Activated T-cell treated with anti-CD3 and anti-CD28 coated beads, Interleukin-2, amount 50 U/mL, for 72 hours (primary cell): ENCODE measurements around the gene SMC5. TPM values are rescaled to one million over a fixed set of nuclear protein-coding genes. Genes with fewer than 3 reads are reported as not detected.
"Not testable (repeated sequence)": the region's sequence is repeated elsewhere in the genome, so short reads cannot be mapped to it uniquely, and the experiment has no call there.

ENCODE experiments used
- ATAC-seq, 2 donors: fragments of 150-1000 bp; cut with Tn5 transposase; replicated peaks in 1 of 2; 2 replicates each; pipeline ENCODE4 v1.10.0; 2021; ENCODE audit warnings: moderate library complexity in 2 of 2, mild to moderate bottlenecking in 1 of 2
- DNase-seq, 2 donors: peaks; one replicate each; pipeline ENCODE4 v3.0.0; 2021 to 2022; ENCODE audit warnings: mixed read lengths in 1 of 2
- H3K27ac Mint-ChIP-seq: one replicate; pipeline ENCODE4 v1.8.0; 2022; ENCODE audit warnings: mild to moderate bottlenecking, moderate library complexity, mixed read lengths
- H3K27me3 Mint-ChIP-seq: one replicate; pipeline ENCODE4 v1.8.0; 2022; ENCODE audit warnings: low read depth, mixed read lengths
- H3K36me3 Mint-ChIP-seq, 2 donors: one replicate each; pipeline ENCODE4 v1.8.0; 2022; ENCODE audit warnings: mixed read lengths in 2 of 2, mild to moderate bottlenecking in 1 of 2; ENCODE audit not compliant: insufficient read depth in 2 of 2
- H3K4me1 Mint-ChIP-seq: one replicate; pipeline ENCODE4 v1.8.0; 2022; ENCODE audit warnings: low read depth, mixed read lengths
- H3K4me3 Mint-ChIP-seq, 2 donors: one replicate each; pipeline ENCODE4 v1.8.0; 2022; ENCODE audit warnings: mild to moderate bottlenecking in 2 of 2, mixed read lengths in 2 of 2, moderate library complexity in 2 of 2
- H3K9me3 Mint-ChIP-seq, 2 donors: one replicate each; pipeline ENCODE4 v1.8.0; 2022; ENCODE audit warnings: mixed read lengths in 2 of 2
- total RNA-seq, 2 donors: library from RNA; stranded (reverse); gene quantifications; one replicate each; pipeline ENCODE4 v1.2.3, GENCODE V29; 2022

Gene SMC5
- 10 to 100 TPM; 33.9 to 38.6 TPM for total RNA-seq

DNA sequence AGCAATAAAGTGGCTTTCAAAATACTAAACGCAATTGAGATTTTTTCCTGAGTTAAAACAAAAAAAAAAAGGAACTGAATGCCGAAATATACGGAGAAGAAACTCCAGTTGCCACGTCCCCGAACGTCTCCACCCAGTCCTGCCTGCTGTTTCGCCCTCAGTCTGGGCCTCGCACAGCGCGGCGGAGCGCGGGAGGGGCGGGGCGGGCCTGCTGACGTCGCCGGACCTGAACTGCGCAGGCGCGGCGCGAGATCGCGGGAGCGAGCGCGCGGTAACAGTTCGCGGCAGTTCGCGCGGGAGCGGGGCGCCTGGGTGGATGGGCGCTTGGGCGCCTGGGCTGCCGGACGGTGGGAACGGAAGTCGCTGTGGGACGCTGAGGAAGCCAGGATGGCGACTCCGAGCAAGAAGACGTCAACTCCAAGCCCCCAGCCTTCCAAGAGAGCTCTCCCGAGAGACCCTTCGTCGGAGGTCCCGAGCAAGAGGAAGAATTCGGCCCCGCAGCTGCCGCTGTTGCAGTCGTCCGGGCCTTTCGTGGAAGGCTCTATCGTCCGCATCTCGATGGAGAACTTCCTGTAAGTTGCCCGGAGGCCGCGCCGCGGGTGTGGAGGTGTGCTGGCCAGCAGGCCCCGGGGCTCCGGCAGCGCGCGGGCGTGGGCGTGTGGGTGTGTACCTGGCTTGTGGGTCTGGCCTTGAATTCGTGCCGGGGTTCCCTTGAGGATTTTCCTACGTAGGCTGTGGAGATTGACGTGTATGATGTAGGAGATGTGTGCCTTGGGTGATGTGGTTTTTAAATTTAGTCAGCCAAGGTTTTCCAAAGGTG lies at the start of gene SMC5:
Gene SMC5, plus strand, starts transcription at position 287 of the 820 bp plus-strand sequence. Its CDS starts 101 bp downstream, at position 388.
- peaks cover 16 to 27% of the 10 kb centered on the region in 2 donors for H3K36me3 Mint-ChIP-seq
- peak within 1 kb of the TSS; percentile 95 for H3K27ac Mint-ChIP-seq
- ATAC-seq (peak; percentile 90 to 91), DNase-seq (peak; percentile 89 to 94)
- H3K27me3 Mint-ChIP-seq = no peaks in the 10 kb centered on the region
- peaks cover 58% of the 10 kb centered on the region for H3K4me1 Mint-ChIP-seq
- H3K4me3 Mint-ChIP-seq = peak within 1 kb of the TSS; percentile 82 to 97
- no peaks in the 10 kb centered on the region for H3K9me3 Mint-ChIP-seq

DNA sequence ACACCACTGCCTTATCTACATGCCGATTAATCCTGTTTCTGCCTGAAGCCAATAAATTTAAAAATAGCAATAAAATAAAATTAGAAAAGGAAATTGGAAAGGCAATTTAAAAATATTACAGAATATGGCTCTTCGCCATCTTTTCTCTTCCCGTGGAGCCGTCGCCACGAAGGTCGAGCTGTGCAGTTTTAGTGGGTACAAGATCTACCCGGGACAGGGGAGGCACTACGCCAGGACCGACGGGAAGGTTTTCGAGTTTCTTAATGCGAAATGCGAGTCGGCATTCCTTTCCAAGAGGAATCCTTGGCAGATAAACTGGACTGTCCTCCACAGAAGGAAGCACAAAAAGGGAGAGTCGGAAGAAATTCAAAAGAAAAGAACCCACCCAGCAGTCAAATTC lies 41.7 kb upstream of the SMC5 start:
- H3K27ac Mint-ChIP-seq = no peak overlapping the region
- H3K27me3 Mint-ChIP-seq = no peaks in the 10 kb centered on the region
- no peak for ATAC-seq
- H3K9me3 Mint-ChIP-seq = peaks cover 8 to 12% of the 10 kb centered on the region in 2 donors
- peaks cover 5 to 7% of the 10 kb centered on the region in 2 donors for H3K36me3 Mint-ChIP-seq
- no peak overlapping the region for H3K4me3 Mint-ChIP-seq
- no peak for DNase-seq
- no peaks in the 10 kb centered on the region for H3K4me1 Mint-ChIP-seq

DNA sequence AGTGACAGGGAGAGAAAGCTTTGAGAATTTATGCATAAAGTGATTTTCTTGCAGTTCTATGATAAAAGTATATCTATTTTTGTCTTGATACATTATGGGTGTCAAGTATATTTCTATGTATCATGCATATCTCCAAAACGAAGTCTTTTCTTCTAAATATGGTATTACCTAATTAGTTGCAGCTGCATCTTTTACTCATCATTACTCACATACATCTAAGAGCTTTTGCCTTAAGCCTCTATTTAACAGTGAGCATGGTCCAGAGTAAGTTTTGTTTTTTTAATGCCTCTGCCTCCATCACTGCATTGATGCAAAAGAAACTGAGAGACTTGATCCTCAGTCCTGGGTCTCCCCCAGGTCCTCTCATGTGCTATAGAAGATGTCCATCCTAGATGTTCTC lies 40.0 kb upstream of the SMC5 start:
- DNase-seq (no peak), ATAC-seq (no peak)
- H3K4me3 Mint-ChIP-seq = no peak overlapping the region
- peaks cover 5 to 11% of the 10 kb centered on the region in 2 donors for H3K9me3 Mint-ChIP-seq
- peaks cover 3 to 5% of the 10 kb centered on the region in 2 donors for H3K36me3 Mint-ChIP-seq
- no peak overlapping the region for H3K27ac Mint-ChIP-seq
- H3K27me3 Mint-ChIP-seq = no peaks in the 10 kb centered on the region
- H3K4me1 Mint-ChIP-seq = no peaks in the 10 kb centered on the region

DNA sequence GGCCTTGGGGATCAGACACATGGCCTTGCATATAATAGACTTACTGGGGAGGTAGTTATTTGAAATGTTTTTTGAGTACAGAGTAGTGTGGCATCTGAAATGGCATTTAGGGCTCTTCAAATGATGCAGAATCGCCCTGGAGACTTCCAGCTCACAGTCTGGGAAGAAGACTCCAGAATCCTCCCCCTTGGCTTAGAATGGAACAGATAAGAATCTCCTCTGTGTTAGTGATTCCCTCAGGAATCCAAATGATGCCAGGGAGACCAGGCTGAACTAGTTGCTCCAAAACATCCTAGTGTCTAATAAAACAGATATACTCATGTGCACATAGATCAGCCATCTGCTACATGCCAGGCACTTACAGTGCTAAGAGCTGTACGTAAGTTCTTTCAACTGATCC lies 38.6 kb upstream of the SMC5 start:
- H3K27me3 Mint-ChIP-seq = no peaks in the 10 kb centered on the region
- no peak overlapping the region for H3K4me3 Mint-ChIP-seq
- ATAC-seq (no peak), DNase-seq (no peak)
- no peaks in the 10 kb centered on the region for H3K4me1 Mint-ChIP-seq
- H3K36me3 Mint-ChIP-seq = no peaks in the 10 kb centered on the region
- H3K27ac Mint-ChIP-seq = no peak overlapping the region
- no peaks in the 10 kb centered on the region for H3K9me3 Mint-ChIP-seq

DNA sequence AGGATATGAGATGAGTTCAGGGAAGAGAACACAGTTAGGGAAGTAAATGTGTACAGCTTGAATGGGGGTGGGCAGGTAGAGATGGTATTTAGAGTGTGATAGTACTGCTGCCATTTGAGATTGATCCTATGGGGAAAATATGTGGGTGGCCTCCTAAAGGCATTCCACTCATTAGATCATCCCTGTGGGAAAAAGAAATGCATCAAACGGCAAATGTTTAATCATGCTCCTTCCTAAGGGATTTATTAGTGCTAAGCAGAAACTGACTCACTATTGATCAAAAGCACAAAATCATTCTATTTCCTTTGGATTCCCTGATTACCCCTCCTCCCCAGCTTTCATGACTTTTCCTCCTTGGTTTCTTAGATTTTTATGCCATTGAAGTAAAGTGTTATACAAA lies 36.4 kb upstream of the SMC5 start:
- DNase-seq = no peak
- Mint-ChIP-seq H3K27me3 (no peaks in the 10 kb centered on the region), H3K4me1 (no peaks in the 10 kb centered on the region), H3K9me3 (no peaks in the 10 kb centered on the region), H3K4me3 (no peak overlapping the region), H3K36me3 (no peaks in the 10 kb centered on the region), H3K27ac (no peak overlapping the region)
- ATAC-seq = no peak

DNA sequence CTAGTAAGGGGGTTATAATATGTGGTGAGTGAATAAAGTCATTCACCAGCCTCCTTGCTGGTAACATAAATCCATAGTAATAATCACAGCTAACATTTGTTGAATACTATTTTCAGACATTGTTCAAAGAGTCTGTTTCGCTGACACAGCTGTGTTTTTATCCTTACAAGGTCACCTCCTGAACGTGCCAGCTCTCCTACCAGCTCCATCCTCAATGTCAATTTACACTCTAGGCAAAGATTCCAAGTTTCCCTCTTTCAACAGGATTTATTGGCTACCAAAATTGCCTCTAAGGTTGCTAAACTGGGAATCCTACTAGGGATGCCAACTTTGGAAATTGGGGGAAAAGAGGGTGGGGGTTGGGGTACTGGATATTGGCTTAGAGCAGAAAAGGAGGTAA lies 30.7 kb upstream of the SMC5 start:
- Mint-ChIP-seq H3K36me3 (no peaks in the 10 kb centered on the region), H3K4me1 (no peaks in the 10 kb centered on the region), H3K27ac (no peak overlapping the region), H3K4me3 (no peak overlapping the region), H3K9me3 (no peaks in the 10 kb centered on the region), H3K27me3 (no peaks in the 10 kb centered on the region)
- DNase-seq (no peak), ATAC-seq (no peak)

DNA sequence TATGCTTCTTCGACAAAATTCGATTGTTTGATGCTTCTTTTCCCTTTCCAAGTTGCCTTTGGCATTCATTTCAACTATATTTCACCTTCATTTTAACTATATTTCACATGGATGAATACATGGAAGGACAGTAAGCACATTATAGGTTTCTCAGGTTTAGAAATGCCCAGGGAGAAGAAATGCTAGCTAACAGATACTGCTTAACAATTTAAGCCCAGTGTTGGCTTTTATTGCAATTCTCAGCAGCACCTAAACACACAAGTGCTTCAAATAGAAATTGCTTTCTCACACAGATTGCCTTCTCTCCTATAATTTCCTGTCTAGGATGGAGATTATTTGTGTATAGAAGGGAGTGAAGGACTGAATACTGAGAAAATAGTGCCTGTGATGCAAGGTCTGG lies 30.2 kb upstream of the SMC5 start:
- DNase-seq = no peak

DNA sequence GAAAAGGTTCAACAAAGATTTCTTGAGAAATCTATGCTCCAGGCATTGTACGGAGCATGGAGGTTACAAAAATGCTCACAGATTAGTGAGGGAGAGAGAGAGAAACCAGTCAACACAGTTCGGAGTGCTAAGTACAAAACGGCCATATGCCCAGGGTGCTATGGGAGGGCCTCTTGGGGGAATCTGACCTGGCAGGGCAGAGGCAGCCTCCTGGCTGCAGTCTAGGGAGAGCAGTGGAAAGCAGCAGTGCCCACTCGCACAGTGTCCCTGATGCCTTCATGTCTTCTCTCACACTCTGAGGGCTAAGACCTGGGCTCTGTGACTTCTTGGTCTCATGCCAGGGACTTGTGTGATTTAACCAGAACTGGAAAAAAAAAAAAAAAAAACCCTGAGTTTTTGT lies 29.8 kb upstream of the SMC5 start:
- no peak for ATAC-seq
- no peak overlapping the region for H3K27ac Mint-ChIP-seq
- no peaks in the 10 kb centered on the region for H3K4me1 Mint-ChIP-seq

More for the DNA sequence above, 30.2 kb upstream of the SMC5 start:
- Mint-ChIP-seq H3K4me3 (no peak overlapping the region), H3K27ac (no peak overlapping the region), H3K4me1 (no peaks in the 10 kb centered on the region), H3K27me3 (no peaks in the 10 kb centered on the region), H3K36me3 (peaks cover under 1% of the 10 kb centered on the region in 2 donors), H3K9me3 (peaks cover 0 to under 1% of the 10 kb centered on the region in 2 donors)
- no peak for ATAC-seq

DNA sequence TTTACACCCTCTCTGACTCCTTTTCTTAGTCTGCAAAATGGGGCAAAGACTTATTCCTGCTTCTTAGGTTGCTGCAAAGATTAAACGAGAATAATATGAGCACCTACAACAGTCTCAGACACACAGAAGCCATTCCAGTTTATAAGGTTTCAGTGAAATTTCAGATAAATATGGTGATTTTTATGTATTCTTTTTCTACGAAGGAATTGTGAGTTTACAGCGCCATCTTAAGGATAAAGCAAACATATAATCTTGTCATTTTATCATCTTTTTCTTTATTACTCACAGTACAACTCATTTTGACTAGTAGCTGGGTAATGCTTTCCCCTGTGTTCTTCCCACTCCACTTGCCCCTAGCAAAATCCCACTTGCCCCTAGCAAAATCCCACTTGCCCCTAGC lies 29.2 kb upstream of the SMC5 start:
- DNase-seq = no peak
- Mint-ChIP-seq H3K27me3 (no peaks in the 10 kb centered on the region), H3K4me1 (no peaks in the 10 kb centered on the region), H3K9me3 (peaks cover 0 to 2% of the 10 kb centered on the region in 2 donors), H3K27ac (no peak overlapping the region), H3K36me3 (peaks cover 2% of the 10 kb centered on the region in 2 donors), H3K4me3 (no peak overlapping the region)
- no peak for ATAC-seq

More for the DNA sequence above, 29.8 kb upstream of the SMC5 start:
- no peak overlapping the region for H3K4me3 Mint-ChIP-seq
- H3K27me3 Mint-ChIP-seq = no peaks in the 10 kb centered on the region
- peaks cover 0 to 2% of the 10 kb centered on the region in 2 donors for H3K9me3 Mint-ChIP-seq
- DNase-seq = no peak
- H3K36me3 Mint-ChIP-seq = peaks cover 2% of the 10 kb centered on the region in 2 donors

DNA sequence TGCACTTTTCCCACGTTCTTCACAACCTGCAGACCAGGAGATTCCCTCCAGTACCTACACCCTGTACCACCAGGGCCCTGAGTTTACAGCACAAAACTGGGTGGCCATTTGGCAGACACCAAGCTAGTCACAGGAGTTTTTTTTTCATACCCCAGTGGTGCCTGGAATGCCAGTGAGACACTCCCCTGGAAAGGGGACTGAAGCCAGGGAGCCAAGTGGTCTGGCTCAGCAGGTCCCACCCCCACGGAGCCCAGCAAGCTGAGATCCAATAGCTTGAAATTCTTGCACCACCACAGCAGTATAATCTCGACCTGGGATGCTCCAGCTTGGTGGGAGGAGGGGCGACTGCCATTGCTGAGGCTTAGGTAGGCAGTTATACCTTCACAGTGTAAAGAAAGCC lies 26.3 kb upstream of the SMC5 start:
- no peak for ATAC-seq
- DNase-seq = no peak
- Mint-ChIP-seq H3K36me3 (peaks cover 4 to 5% of the 10 kb centered on the region in 2 donors), H3K4me3 (no peak overlapping the region), H3K27ac (no peak overlapping the region), H3K27me3 (no peaks in the 10 kb centered on the region), H3K9me3 (peaks cover 3 to 6% of the 10 kb centered on the region in 2 donors), H3K4me1 (no peaks in the 10 kb centered on the region)

DNA sequence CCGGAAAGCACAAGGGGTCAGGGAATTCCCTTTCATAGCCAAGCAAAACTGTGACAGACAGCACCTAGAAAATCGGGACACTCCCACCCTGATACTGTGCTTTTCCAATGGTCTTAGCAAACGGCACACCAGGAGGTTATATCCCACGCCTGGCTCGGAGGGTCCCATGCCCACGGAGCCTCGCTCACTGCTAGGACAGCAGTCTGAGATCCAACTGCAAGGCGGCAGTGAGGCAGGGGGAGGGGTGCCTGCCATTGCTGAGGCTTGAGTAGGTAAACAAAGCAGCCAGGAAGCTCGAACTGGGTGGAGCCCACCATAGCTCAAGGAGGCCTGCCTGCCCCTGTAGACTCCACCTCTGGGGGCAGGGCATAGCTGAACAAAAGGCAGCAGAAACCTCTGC lies 24.6 kb upstream of the SMC5 start:
- not testable (repeated sequence) for DNase-seq, H3K4me3 Mint-ChIP-seq, H3K4me1 Mint-ChIP-seq, ATAC-seq, H3K27me3 Mint-ChIP-seq, H3K9me3 Mint-ChIP-seq, H3K27ac Mint-ChIP-seq, H3K36me3 Mint-ChIP-seq

DNA sequence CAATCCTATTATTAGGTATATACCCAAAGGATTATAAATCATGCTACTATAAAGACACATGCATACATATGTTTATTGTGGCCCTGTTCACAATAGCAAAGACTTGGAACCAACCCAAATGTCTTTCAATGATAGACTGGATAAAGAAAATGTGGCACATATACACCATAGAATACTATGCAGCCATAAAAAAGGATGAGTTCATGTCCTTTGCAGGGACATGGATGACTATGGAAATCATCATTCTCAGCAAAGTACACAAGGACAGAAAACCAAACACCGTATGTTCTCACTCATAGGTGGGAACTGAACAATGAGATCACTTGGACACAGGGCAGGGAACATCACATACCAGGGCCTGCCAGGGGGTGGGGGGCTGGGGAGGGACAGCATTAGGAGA lies 12.8 kb upstream of the SMC5 start:
- H3K4me1 Mint-ChIP-seq, ATAC-seq: not testable (repeated sequence)

DNA sequence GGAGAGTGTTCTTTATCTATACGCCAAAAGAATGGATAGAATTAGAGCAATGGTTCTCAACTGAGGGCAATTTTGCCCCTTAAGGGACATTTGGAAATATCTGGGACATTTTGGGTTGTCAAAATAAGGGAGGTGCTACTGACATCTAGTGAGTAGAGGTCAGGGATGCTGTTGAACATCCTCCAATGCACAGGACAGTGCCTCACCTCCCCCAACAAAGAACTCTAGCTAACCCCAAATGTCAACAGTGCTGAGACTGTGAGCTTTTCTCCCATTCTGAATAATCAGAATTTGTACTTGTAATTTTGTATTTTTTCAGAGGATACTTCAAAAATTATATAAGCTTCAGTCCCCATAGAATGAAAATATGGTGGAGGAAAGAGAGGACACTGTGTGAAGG lies 8.6 kb upstream of the SMC5 start:
- no peak overlapping the region for H3K4me3 Mint-ChIP-seq

More for the DNA sequence above, 12.8 kb upstream of the SMC5 start:
- H3K27me3 Mint-ChIP-seq, DNase-seq, H3K36me3 Mint-ChIP-seq, H3K9me3 Mint-ChIP-seq, H3K27ac Mint-ChIP-seq, H3K4me3 Mint-ChIP-seq: not testable (repeated sequence)

DNA sequence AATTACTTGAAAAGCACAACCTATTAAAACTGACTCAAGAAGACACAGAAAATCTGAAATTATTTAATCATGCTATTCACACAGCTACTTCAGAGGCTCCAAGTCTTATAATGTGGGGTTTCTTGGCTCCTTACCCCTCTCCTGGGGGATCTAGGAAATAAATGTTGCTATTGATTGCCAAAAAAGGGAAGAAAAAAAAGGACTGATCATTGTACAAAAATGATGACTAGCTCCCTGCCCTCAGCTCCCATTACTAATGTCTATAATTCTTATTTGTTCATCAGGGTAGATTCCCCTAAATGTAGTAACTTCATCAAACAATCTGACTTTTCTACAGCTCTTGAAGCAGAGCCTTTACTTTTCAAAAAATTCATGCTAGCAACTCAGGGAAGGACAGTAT lies 3.3 kb upstream of the SMC5 start:
- no peak for ATAC-seq
- no peak overlapping the region for H3K27ac Mint-ChIP-seq
- no peak overlapping the region for H3K4me3 Mint-ChIP-seq
- no peak for DNase-seq
- no peaks in the 10 kb centered on the region for H3K27me3 Mint-ChIP-seq
- peaks cover 4 to 8% of the 10 kb centered on the region in 2 donors for H3K36me3 Mint-ChIP-seq
- peaks cover 32% of the 10 kb centered on the region for H3K4me1 Mint-ChIP-seq
- H3K9me3 Mint-ChIP-seq = no peaks in the 10 kb centered on the region

More for the DNA sequence above, 8.6 kb upstream of the SMC5 start:
- Mint-ChIP-seq H3K27ac (no peak overlapping the region), H3K4me1 (no peaks in the 10 kb centered on the region), H3K36me3 (no peaks in the 10 kb centered on the region), H3K27me3 (no peaks in the 10 kb centered on the region), H3K9me3 (peaks cover 1 to 2% of the 10 kb centered on the region in 2 donors)
- ATAC-seq (no peak), DNase-seq (no peak)
